K562 (cell line): ENCODE results near the gene PRKAG2. TPM values are rescaled to one million over a fixed set of nuclear protein-coding genes. Genes with fewer than 3 reads are reported as not detected.

Experiments
- ATAC-seq: fragments of 200-7000 bp; cut with Tn5 transposase; 3 replicates; pipeline ENCODE4 v1.9.1; 2020; ENCODE audit warnings: moderate library complexity
- BruUV-seq: library from RNA; stranded (reverse); fragments of 400-500 nt; replicated peaks from 2 replicates; lab custom pipeline; 2021; lab: Mats Ljungman, UMichigan
- CTCF ChIA-PET: fragments of 300-600 bp; formaldehyde crosslinking; extraction: SDS; loops from one replicate; lab custom pipeline; 2021; ENCODE audit warnings: low intra/inter-chr PET ratio; lab: Yijun Ruan, JAX
- POLR2A ChIA-PET: fragments of 300-600, 350-650 bp; sonication (Branson Sonifier 250); formaldehyde crosslinking; extraction: SDS; loops from one replicate; lab custom pipeline; 2021; ENCODE audit warnings: antibody characterized with exemption, inconsistent platforms; lab: Yijun Ruan, JAX
- DNase-seq, 4 experiments: peaks; one replicate each; pipeline versions ENCODE4 v3.0.0 to v3.0.0-alpha.2; 2011 to 2018; ENCODE audit warnings: low spot score in 3 of 4, mixed read lengths in 3 of 4; ENCODE audit errors: extremely low read depth in 1 of 4
- FAIRE-seq: peaks from 2 replicates; lab custom pipeline; 2011; peaks lifted over from hg19 to GRCh38; lab: Jason Lieb, UNC
- H2AFZ ChIP-seq: 2 replicates; pipeline ENCODE4 v1.6.0; 2011; ENCODE audit warnings: low read depth, low read length, control low read depth, inconsistent platforms
- H3K27ac ChIP-seq: fragments of 200-600 bp; 3 replicates; pipeline ENCODE4 v1.8.0; 2011; ENCODE audit warnings: low read depth, mild to moderate bottlenecking, control low read depth, inconsistent platforms, low read length, moderate library complexity, mixed read lengths; ENCODE audit errors: extremely low read depth
- H3K27me3 ChIP-seq, 2 experiments: fragments of 300-600 bp in 1 of 2; 2 replicates in 1 of 2; 3 replicates in 1 of 2; pipeline versions ENCODE4 v1.6.0 to v1.8.0; 2011; ENCODE audit warnings: inconsistent platforms in 2 of 2, low read length in 2 of 2, mild to moderate bottlenecking in 1 of 2, mixed read lengths in 1 of 2, moderate library complexity in 1 of 2; ENCODE audit not compliant: control insufficient read depth in 2 of 2, insufficient read depth in 2 of 2
- H3K36me3 ChIP-seq: fragments of 300-600 bp; 3 replicates; pipeline ENCODE4 v1.8.0; 2011; ENCODE audit warnings: mild to moderate bottlenecking, low read length, inconsistent platforms; ENCODE audit not compliant: control insufficient read depth, insufficient read depth
- H3K4me1 ChIP-seq, 2 experiments: fragments of 200-600 bp in 1 of 2; replicated peaks in 1 of 2; 2 replicates in 1 of 2; 3 replicates in 1 of 2; pipeline versions ENCODE4 v1.5.1 to v1.8.0; 2011; ENCODE audit warnings: inconsistent platforms in 2 of 2, low read length in 2 of 2, mild to moderate bottlenecking in 1 of 2, mixed read lengths in 1 of 2, moderate library complexity in 1 of 2; ENCODE audit not compliant: control insufficient read depth in 2 of 2, insufficient read depth in 2 of 2
- H3K4me2 ChIP-seq: 2 replicates; pipeline ENCODE4 v1.6.1; 2011; ENCODE audit warnings: low read length, control low read depth, inconsistent platforms, mixed read lengths; ENCODE audit not compliant: insufficient read depth
- H3K4me3 ChIP-seq: fragments of 200-600 bp; sonication (generic), shearing (Covaris generic); 2 replicates; pipeline ENCODE4 v1.5.1; 2016; ENCODE audit warnings: control low read depth, inconsistent platforms
- H3K79me2 ChIP-seq: fragments of 200-600 bp; 3 replicates; pipeline ENCODE4 v1.8.0; 2011; ENCODE audit warnings: low read length, inconsistent platforms; ENCODE audit not compliant: control insufficient read depth, insufficient read depth
- H3K9ac ChIP-seq, 2 experiments: 2 replicates each; pipeline versions ENCODE4 v1.6.0 to v1.6.1; 2011; ENCODE audit warnings: low read depth in 2 of 2, low read length in 2 of 2, control low read depth in 1 of 2, inconsistent platforms in 1 of 2, mild to moderate bottlenecking in 1 of 2, mixed read lengths in 1 of 2; ENCODE audit not compliant: insufficient read depth in 1 of 2
- H3K9me1 ChIP-seq: one replicate; pipeline ENCODE4 v1.6.0; 2011; ENCODE audit warnings: inconsistent platforms, mild to moderate bottlenecking, low read length, moderate library complexity; ENCODE audit not compliant: control insufficient read depth, insufficient read depth
- H3K9me3 ChIP-seq: replicated peaks from 2 replicates; pipeline ENCODE4 v1.5.1; 2011; ENCODE audit warnings: low read depth, low read length, inconsistent platforms; ENCODE audit not compliant: control insufficient read depth, insufficient read depth
- H4K20me1 ChIP-seq: replicated peaks from 2 replicates; pipeline ENCODE4 v1.6.1; 2011; ENCODE audit warnings: low read length, inconsistent platforms, mixed read lengths; ENCODE audit not compliant: control insufficient read depth, insufficient read depth
- DMBX1 ChIP-seq: fragments of 250-450 bp; sonication (Bioruptor Pico); IDR thresholded peaks from 2 replicates; pipeline ENCODE4 v1.8.0; 2022; ENCODE audit warnings: inconsistent platforms, mild to moderate bottlenecking, moderate library complexity, borderline replicate concordance
- MTF1 ChIP-seq: fragments of 250-450 bp; sonication (Bioruptor Pico); IDR thresholded peaks from 2 replicates; pipeline ENCODE4 v1.9.0; 2021; ENCODE audit warnings: moderate library complexity, mild to moderate bottlenecking, inconsistent platforms, borderline replicate concordance
- NFIC ChIP-seq: fragments of 450-650 bp; IDR thresholded peaks from 2 replicates; pipeline ENCODE4 v1.6.1; 2017; ENCODE audit warnings: mild to moderate bottlenecking, inconsistent platforms
- RREB1 ChIP-seq: fragments of 250-450 bp; sonication (Bioruptor Pico); IDR thresholded peaks from 2 replicates; pipeline ENCODE4 v1.4.0; 2020
- STAG1 ChIP-seq: sonication (generic); formaldehyde crosslinking; IDR thresholded peaks from 2 replicates; pipeline ENCODE4 v1.5.0; 2020; ENCODE audit warnings: missing genetic modification reagents, borderline replicate concordance
- WGBS: fragments of 100-300 bp; shearing (Covaris generic); methylation state at CpG from one replicate; pipeline ENCODE4 v1.1.6; 2016; ENCODE audit warnings: low coverage, mixed read lengths; ENCODE audit not compliant: insufficient coverage; ENCODE audit errors: missing lambda C conversion rate; 5-methylcytosine and 5-hydroxymethylcytosine counted together
- in situ Hi-C: fragments of 300-500 bp; cut with MboI; formaldehyde crosslinking; loops from 4 replicates; pipeline ENCODE4 v1.15.0; 2018; ENCODE audit warnings: inconsistent platforms, mixed read lengths
- intact Hi-C: fragments of 100-400 bp; cut with micrococcal nuclease; formaldehyde crosslinking; loops from 2 replicates; pipeline ENCODE4 v1.14.2; 2022
- polyA plus RNA-seq, 8 experiments: library from polyadenylated mRNA; depleted of rRNA in 4 of 8; stranded (reverse) in 5 of 8; unstranded in 3 of 8; fragments of >200 nt; fragmentation: Nextera tagmentation in 2 of 8; fragmentation: Illumina TruSeq in 1 of 8; extraction: Ambion mirVana in 2 of 8; extraction: Trizol in 1 of 8; gene quantifications; 2 replicates each; pipeline versions ENCODE4 v1.2.1 to v1.2.3, GENCODE V29; 2011 to 2014; ENCODE audit warnings: inconsistent platforms in 1 of 8, missing spikeins in 1 of 8
- total RNA-seq, 7 experiments: library from RNA; depleted of rRNA in 6 of 7; stranded (reverse); fragments of >200 nt in 6 of 7; fragmentation: Illumina TruSeq in 2 of 7; extraction: Trizol in 2 of 7; gene quantifications; 2 replicates each; pipeline versions ENCODE4 v1.2.1 to v1.2.3, GENCODE V29; 2011 to 2021; ENCODE audit warnings: low replicate concordance in 1 of 7

PRKAG2 gene
- total and polyA plus RNA-seq, 9 of the 15 experiments (the other 6 are each of a cell fraction or from before 2014, with no cell fraction given): 0.99 to 5.6 (median 3.3) TPM

- peaks cover 2% of the 10 kb centered on the region for H3K9me3 ChIP-seq
- no peak for TF ChIP-seq DMBX1 (CRISPR knock-in tag)
- TF ChIP-seq MTF1 (CRISPR knock-in tag): no peak
- TF ChIP-seq STAG1 (CRISPR knock-in tag): no peak
- TF ChIP-seq NFIC: 0 out of 2 replicates have a peak, but pooled peaks have one; percentile 9
- 0 out of 2 replicates have a peak, but pooled peaks have one; percentile 34 for TF ChIP-seq RREB1
- TF ChIP-seq, all 486 proteins: peak for 2
- Histone ChIP-seq H3K27ac (no peak overlapping the region), H3K4me1 (peaks cover 0 to 9% of the 10 kb centered on the region in 2 experiments; a peak in 1 of 5 replicates), H2AFZ (no peak overlapping the region), H3K4me2 (no peak overlapping the region), H3K9me1 (no peaks in the 10 kb centered on the region), H3K27me3 (peaks cover 48 to 77% of the 10 kb centered on the region in 2 experiments), H3K9ac (no peak overlapping the region), H3K36me3 (no peaks in the 10 kb centered on the region), H4K20me1 (peaks cover 18% of the 10 kb centered on the region; the same call in 1 of the 2 replicates), H3K79me2 (no peaks in the 10 kb centered on the region), H3K4me3 (no peak overlapping the region)
- FAIRE-seq (no peak), DNase-seq (no peak), ATAC-seq (no peak)
- ChIA-PET CTCF (no interaction called here), POLR2A (no interaction called here)
- WGBS: 2% methylated on average over 16 of the region's 16 CpGs
- intact Hi-C loops: no loop called here
- in situ Hi-C loops: no loop called here
- no TSS peak for BruUV-seq
Observed at GRCh38 chr7:151740081-151740851, 136.6 kb downstream of the PRKAG2 start.
